Ammon's horn (tissue), 1 donor: ENCODE measurements around the gene NES.

Source experiments
- DNase-seq: peaks from one replicate; pipeline ENCODE4 v3.0.0-alpha.2; 2016; ENCODE audit warnings: low spot score

NES gene

GRCh38 chr1:156662005-156662799, 15.0 kb downstream of the NES start:
- DNase-seq: peak; percentile 89

GRCh38 chr1:156660752-156661112, 16.5 kb downstream of the NES start:
- DNase-seq: no peak

- DNase-seq: peak; percentile 94
Measured at GRCh38 chr1:156659988-156660751, 17.0 kb downstream of the NES start.

- DNase-seq: no peak
Measured at GRCh38 chr1:156659661-156659987, 17.6 kb downstream of the NES start.

GRCh38 chr1:156658945-156659574, 18.1 kb downstream of the NES start:
- DNase-seq: no peak

GRCh38 chr1:156658496-156658895, 18.7 kb downstream of the NES start:
- no peak for DNase-seq

GRCh38 chr1:156657741-156658319, 19.4 kb downstream of the NES start:
- no peak for DNase-seq

- peak; percentile 81 for DNase-seq
Measured at GRCh38 chr1:156656806-156657740, 20.1 kb downstream of the NES start.

GRCh38 chr1:156655904-156656516, 21.2 kb downstream of the NES start:
- DNase-seq: no peak

GRCh38 chr1:156655151-156655903, 21.9 kb downstream of the NES start:
- DNase-seq: no peak

- no peak for DNase-seq
Measured at GRCh38 chr1:156654700-156655099, 22.5 kb downstream of the NES start.

- no peak for DNase-seq
Measured at GRCh38 chr1:156652992-156653355, 24.2 kb downstream of the NES start.

- no peak for DNase-seq
Measured at GRCh38 chr1:156652131-156652991, 24.8 kb downstream of the NES start.

- DNase-seq: no peak
Measured at GRCh38 chr1:156648951-156649350, 28.3 kb downstream of the NES start.

GRCh38 chr1:156648496-156648895, 28.7 kb downstream of the NES start:
- DNase-seq: no peak

- no peak for DNase-seq
Measured at GRCh38 chr1:156647351-156647750, 29.9 kb downstream of the NES start.

- DNase-seq: no peak
Measured at GRCh38 chr1:156646738-156647211, 30.4 kb downstream of the NES start.

- no peak for DNase-seq
Measured at GRCh38 chr1:156645666-156646065, 31.5 kb downstream of the NES start.

- no peak for DNase-seq
Measured at GRCh38 chr1:156645056-156645455, 32.2 kb downstream of the NES start.
